Measurements from ENCODE around the gene AXIN1.

AXIN1 gene

DNA sequence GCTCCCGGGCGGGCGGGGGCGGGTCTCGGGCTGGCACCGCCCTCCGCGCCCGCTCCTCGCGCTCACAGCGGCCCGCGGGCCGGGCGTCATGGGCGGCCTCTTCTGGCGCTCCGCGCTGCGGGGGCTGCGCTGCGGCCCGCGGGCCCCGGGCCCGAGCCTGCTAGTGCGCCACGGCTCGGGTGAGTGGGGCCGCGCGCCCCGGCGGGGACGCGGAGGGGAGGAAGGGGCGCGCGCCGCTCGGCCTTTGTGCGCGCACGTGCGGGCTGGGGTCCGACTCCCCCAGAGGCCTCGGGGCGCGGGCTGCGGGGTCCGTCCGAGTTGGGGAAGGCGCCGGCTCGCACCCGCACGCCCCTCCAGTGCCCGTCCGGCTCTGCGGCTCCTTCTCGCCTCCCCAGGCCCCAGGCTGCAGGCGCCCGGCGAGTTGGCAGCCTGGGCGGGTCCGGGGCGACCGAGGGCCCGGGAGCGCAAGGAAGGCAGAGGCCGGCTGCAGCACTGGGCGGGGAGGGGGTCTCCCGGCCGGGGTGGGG, 44.7 kb upstream of the AXIN1 start, which contains the start of gene NME4:
TSS of gene NME4 (plus strand) at position 65 of the 527 bp plus-strand sequence. CDS start at position 89, 24 bp downstream.
- H3K4me3 ChIP-seq (ENCODE audit: low read depth, low read length), result peak within 1 kb of the TSS; percentile 63
- TF ChIP-seq, protein P1, sequence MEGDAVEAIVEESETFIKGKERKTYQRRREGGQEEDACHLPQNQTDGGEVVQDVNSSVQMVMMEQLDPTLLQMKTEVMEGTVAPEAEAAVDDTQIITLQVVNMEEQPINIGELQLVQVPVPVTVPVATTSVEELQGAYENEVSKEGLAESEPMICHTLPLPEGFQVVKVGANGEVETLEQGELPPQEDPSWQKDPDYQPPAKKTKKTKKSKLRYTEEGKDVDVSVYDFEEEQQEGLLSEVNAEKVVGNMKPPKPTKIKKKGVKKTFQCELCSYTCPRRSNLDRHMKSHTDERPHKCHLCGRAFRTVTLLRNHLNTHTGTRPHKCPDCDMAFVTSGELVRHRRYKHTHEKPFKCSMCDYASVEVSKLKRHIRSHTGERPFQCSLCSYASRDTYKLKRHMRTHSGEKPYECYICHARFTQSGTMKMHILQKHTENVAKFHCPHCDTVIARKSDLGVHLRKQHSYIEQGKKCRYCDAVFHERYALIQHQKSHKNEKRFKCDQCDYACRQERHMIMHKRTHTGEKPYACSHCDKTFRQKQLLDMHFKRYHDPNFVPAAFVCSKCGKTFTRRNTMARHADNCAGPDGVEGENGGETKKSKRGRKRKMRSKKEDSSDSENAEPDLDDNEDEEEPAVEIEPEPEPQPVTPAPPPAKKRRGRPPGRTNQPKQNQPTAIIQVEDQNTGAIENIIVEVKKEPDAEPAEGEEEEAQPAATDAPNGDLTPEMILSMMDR (IDR thresholded peaks at IDR 0.05; ENCODE audit: low read depth, low read length), result no peak

DNA sequence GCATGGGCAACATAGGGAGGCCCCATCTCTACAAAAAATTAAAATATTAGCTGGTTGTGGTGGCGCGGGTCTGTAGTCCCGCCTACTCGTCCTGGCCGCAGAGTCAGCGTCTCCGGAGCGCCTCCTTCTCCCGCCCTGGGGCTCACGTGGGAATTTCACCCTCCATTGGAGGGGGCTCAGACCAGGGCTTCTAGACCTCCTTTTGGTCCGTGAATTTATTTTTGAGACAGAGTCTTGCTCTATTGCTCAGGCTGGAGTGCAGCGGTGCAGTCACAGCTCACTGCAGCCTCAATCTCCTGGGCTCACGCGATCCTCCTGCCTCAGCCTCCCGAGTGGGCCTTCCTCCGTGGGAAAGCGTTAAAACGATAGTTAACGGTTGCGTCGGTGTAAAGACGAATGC, 44.1 kb upstream of the AXIN1 start:
- peak overlapping the region; percentile 57 for H3K4me3 ChIP-seq (ENCODE audit: low read depth, low read length)
- TF ChIP-seq, protein P1 (IDR thresholded peaks at IDR 0.05; ENCODE audit: low read depth, low read length), result no peak

DNA sequence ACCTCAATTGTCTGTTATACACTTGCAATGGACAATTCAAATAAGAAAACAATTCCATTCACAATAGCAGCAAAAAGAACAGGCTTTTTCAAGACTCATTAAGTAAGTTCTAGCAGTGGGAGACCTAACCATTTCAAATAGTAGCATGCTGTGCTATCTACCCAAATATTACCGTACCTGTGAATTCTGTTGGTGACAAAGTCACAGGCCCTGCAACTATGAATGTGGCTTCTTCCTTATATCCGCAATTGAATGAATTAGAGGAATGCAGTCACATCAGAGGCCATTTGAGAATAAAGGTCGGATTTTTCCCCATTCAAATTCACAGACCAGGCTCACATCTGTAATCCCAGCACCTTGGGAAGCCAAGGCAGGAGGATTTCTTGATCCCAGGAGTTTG, 43.7 kb upstream of the AXIN1 start:
- peak overlapping the region; percentile 57; the same call in 1 of the 2 replicates for H3K4me3 ChIP-seq (ENCODE audit: low read depth, low read length)
- TF ChIP-seq, protein P1 (IDR thresholded peaks at IDR 0.05; ENCODE audit: low read depth, low read length), result no peak

DNA sequence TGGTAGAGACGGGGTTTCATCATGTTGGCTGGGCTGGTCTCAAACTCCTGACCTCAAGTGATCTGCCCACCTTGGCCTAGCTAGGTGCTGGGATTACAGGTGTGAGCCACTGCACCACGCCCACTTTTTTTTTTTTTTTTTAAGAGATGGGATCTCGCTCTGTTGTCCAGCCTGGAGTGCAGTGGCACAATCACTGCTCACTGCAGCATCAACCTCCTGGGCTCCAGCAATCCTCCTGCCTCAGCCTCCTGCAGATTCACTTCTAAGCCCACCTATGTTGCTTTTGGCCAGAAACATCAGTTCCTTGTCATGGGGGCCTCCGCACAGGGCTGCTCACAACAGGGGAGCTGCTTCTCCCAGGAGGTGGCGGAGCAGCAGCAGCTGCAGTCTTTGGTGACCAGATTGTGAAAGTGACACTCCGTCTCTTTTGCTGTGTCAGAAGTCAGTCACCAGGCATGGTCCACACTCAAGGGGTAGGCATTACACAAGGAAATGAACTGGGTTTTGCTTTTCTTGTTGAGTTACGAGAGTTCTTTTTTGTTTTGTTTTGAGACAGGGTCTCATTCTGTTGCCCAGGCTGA, 40.0 kb upstream of the AXIN1 start:
- TF ChIP-seq, protein P1 (IDR thresholded peaks at IDR 0.05; ENCODE audit: low read depth, low read length), result no peak
- H3K4me3 ChIP-seq (ENCODE audit: low read depth, low read length), result no peak overlapping the region

DNA sequence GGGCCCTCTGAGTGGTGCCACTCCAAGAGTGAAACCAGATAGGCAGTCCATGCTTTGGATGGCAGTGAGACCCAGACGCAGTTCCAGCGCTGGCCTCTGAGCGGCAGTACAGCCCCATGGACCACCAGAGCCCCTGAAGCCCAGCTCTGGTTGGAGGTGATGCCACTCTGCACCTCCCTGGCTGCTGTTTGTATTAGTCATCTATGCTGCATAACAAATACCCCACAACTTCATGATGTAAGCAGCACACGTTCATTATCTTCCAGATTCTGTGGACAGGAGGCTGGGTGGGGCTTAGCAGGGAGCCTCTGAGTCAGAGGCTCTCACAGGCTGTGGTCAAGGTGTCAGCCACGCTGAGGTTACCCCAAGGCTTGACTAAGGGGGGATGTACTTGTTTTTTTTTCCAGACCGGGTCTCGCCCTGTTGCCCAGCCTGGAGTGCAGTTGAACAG, 39.4 kb upstream of the AXIN1 start:
- H3K4me3 ChIP-seq (ENCODE audit: low read depth, low read length), result no peak overlapping the region
- TF ChIP-seq, protein P1 (IDR thresholded peaks at IDR 0.05; ENCODE audit: low read depth, low read length), result peak; percentile 98

DNA sequence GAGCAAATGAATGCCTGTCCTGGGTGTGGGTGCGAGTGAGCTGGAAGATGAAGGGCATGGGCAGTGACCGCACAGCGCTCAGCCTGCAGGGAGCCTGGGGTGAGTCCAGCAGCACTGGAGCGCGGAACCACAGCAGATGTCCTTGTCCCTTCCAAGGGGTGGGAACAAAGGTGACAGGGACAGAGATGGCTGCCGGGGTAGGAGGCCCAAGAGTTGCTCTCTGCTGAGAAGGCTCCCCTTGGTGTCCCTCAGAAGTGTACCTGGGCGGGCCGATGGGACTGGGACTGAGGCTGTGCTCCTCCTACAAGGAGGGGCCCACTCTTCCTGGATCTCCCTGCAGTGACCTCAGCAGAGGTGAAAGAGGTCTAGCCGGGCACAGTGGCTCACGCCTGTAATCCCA, 36.8 kb upstream of the AXIN1 start:
- H3K4me3 ChIP-seq (ENCODE audit: low read depth, low read length), result no peak overlapping the region
- TF ChIP-seq, protein P1 (IDR thresholded peaks at IDR 0.05; ENCODE audit: low read depth, low read length), result no peak
